Activated CD8-positive, alpha-beta memory T cell treated with anti-CD3 and anti-CD28 coated beads for 1 hour (primary cell): ENCODE measurements around the gene EFNA5.
"Not testable (repeated sequence)": the region's sequence is repeated elsewhere in the genome, so short reads cannot be mapped to it uniquely, and the experiment has no call there.

ENCODE experiments used
- DNase-seq, 2 donors: peaks; one replicate each; pipeline ENCODE4 v3.0.0-alpha.2; 2020; ENCODE audit warnings: low read depth in 1 of 2; ENCODE audit errors: extremely low read depth in 1 of 2

EFNA5 gene

DNA sequence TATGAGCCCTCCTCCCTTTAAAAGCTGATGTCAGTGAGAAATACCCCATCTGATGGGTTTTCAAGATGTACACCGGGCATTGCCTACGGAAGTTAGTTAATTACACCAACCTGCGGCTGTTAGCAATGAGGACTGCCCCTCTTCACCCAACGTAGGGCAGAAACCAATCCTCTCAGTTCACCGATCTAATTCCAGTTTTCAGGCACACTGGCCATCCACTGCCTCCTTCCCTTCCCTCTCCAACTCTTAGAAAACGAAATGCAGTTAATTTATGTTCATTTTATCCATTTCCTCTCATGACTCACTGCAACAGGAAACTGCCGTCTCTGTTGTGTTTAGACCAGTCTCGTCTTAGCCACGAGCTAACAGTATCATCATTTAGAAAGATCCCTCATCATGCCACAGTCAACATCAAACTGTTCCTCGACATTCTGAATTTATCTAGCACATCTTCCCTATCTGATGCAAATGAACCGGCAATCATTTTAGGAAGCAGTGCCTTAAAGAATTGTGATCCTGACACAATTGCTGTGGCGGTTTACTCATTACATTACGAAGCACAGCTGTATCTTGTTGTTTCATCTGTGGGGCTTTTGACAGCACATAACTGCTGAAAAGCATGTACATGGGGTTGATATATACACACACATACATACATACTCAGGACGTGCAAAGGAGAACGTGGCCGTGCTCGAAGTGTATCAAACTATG is 168.6 kb downstream of the EFNA5 start:
- no peak for DNase-seq

DNA sequence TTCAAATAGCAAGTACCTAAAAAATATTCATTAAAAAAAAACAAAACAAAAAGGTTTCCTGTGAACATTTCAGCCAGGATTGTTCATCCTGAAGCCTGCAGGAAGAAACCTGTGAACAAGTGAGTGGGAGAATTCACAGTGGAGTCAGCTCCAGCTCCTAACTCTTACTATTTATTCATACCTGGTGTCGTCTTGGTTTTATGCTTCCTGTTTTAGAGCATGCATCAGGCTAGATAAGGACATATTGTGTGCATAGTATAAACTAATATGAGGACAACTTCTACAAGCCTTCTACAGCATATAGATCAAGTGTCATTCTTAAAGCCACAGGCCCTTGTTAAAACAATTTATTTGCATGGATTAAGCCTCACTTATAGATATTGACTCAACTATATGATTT is 169.9 kb downstream of the EFNA5 start:
- DNase-seq: no peak

- DNase-seq: no peak
Measured at GRCh38 chr5:107500347-107500746, 170.4 kb downstream of the EFNA5 start.

DNA sequence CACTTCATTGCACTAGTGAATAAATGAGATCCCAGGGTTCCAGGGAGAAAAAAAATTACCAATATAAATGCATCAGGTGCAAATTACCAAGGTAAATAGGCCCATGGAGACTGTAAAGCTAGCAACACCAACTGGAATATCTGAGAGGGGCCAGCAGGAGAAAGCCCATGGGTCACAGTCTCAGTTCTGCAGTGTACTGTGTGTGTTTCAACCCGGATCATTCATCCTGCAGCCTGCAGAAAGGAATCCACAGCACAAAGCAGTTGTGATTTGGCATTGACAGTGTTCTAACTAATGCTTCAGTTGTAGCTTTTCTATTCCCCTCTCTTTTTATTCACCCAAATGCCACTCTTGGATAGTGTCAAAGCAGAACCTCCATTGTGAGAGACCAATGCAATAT is 171.0 kb downstream of the EFNA5 start:
- no peak for DNase-seq

DNA sequence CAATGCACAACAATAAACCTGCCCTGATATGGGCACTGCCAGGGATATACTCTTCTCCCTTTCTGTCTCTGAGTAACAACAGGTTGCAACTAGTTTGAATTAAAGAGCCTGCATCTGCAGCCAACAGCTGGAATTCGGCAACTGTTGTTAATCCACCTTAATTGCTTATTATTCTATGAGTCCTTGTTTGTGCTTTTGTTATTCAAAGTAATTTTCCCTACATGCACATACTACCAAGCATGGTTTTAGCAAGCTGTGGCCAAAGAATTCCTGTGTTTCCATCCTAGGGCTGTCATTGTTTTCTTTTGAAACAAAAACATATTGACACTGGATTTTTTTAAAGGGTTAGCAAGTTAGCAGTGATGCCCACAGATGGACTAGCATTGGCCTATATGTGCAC is 171.5 kb downstream of the EFNA5 start:
- no peak for DNase-seq

GRCh38 chr5:107496466-107496865 is 174.3 kb downstream of the EFNA5 start:
- DNase-seq: no peak

DNA sequence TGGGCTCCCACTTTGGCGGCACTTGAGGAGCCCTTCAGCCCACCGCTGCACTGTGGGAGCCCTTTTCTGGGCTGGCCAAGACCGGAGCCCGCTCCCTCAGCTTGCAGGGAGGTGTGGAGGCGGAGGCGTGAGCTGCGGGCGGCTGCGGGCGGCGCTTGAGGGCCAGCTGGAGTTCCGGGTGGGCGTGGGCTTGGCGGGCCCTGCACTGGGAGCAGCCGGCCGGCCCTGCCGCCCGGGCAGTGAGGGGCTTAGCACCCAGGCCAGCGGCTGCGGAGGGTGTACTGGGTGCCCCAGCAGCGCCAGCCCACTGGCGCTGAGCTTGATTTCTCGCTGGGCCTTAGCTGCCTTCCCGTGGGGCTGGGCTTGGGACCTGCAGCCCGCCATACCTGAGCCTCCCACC is 176.6 kb downstream of the EFNA5 start:
- not testable (repeated sequence) for DNase-seq

DNA sequence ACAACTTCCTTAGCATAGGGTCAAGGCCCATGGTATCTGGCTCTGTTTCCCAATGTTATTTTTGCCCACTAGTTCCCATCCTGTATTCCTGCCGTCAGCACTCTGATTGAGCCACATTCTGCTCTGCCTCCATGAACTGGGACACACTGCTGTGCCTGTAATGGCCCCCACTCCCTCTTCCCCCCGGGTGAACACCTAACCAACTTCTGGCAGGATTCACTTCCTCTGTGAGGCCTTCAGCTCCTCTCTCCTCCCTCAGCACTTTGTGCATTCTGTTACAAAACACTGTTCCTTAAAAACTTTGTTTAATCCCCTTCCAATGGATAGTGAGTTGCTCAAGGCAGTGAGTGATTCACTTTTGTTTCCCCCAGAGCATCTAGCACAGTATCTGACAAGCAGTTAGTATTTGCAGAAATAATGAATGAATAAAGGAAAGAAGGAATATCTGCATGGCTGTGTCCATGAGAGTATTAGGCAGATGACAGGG is 183.6 kb downstream of the EFNA5 start:
- no peak for DNase-seq

- no peak for DNase-seq
Measured at GRCh38 chr5:107486489-107486888, 184.2 kb downstream of the EFNA5 start.

- DNase-seq: no peak
Measured at GRCh38 chr5:107485184-107485583, 185.6 kb downstream of the EFNA5 start.

DNA sequence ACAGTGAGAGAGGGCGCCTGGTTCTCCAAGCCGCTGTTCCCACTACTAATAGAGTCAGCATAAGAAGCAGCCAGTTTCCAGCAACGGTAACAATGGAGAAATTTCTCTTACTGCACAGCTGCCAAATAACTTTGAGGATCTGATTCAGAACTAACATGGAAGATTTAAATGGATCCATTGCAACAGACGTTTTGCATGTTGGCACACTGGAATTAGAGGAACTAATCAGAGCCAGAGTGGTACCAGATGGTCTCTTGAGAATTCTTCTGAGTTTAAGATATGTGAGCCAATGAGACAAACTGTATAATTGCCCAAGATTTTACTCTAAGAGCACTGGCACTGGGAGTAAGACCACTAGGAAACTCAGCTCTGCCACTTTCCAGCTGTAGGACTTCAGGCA is 186.5 kb downstream of the EFNA5 start:
- no peak for DNase-seq

DNA sequence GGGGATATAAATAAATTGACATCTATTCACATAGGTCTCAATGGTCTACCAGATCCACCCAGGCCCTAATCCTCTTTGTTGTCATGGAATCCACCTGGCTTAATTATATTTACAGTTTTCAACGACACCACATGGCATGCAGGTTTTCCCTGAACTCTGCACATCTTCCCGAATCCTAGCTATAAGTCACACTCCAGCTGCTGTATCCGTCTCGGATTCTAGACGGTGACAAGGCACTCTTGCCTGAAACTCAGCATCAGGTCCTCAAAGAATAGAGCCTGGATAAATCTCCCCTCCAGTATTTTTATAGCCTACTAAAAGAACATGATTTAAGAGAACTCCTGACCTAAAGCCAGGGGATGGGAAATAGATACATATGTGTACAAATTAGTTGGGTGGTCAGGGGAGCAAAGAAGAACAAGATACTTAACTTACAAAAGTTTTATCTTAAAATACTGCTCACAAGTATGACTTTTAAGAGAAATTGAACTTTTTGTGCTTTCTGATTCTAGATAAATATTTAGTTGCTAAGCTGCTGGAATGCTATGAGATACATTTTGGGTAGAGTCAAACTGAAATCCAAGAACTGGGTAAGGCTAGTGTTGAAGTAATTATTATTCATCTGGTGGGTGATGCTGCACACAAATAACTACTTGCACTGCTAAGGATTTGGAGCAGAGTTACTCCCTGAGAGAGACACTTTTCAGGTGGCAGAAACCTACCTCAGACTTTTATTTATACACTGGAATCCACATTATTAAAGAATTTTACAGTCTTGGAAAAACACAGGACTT is 187.3 kb downstream of the EFNA5 start:
- no peak for DNase-seq

GRCh38 chr5:107478068-107478641 is 192.6 kb downstream of the EFNA5 start:
- DNase-seq: no peak

GRCh38 chr5:107477492-107477891 is 193.2 kb downstream of the EFNA5 start:
- DNase-seq: no peak

- DNase-seq: no peak
Measured at GRCh38 chr5:107476783-107477182, 194.0 kb downstream of the EFNA5 start.

DNA sequence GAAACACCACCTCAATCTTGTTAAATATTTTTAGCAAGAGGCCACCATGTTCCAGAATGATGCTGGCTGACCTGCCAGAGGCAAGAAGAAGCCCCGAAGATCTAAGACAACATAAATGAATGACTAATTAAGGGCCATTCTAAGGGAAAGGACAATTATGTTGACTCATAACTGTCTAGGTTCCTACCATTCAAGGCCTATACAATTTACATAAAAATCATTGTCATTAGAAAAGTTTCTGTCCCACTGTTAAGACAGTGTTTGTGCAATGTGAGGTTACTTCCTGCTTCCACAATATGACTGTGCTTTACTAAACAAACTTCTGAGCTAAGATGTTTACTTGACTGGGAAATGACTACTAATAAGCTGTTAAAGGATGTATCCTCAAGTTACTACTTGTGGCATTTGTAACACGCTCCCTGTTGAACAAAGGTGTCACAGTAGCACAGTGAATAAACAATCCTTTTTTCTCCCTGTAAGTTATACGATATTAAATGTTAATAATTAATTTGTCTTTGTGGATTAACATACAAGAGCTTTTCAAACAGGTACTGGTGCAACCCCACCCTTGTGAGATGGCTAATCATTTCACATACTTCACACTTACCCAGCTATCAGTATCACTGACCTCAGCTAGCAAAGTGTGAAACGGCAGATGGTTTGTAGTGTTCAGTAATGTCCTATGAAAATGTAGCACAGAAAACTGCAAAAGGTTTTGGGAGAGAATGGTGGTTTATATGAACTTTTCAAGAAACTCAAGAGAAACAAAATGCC is 195.8 kb downstream of the EFNA5 start:
- no peak for DNase-seq

DNA sequence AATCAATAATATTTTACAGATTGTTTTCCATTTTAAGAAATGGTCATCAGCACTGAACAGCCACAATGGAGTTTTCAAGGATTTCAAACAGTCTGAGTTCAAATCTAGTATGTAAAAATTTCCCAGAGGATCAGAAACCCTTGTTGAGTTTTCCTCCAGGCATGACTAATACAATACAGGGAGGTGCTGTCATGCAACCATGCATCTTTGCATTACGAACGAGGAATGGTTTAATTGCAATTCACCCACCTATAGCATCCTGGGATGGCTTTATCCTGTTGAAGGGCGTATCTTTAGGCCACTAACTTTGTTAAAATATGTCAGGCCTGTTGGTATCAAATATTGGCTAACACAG is 196.4 kb downstream of the EFNA5 start:
- no peak for DNase-seq

GRCh38 chr5:107472620-107473064 is 198.1 kb downstream of the EFNA5 start:
- DNase-seq: no peak

GRCh38 chr5:107470295-107470582 is 200.5 kb downstream of the EFNA5 start:
- DNase-seq: no peak

GRCh38 chr5:107469485-107470294 is 201.0 kb downstream of the EFNA5 start:
- DNase-seq: no peak

GRCh38 chr5:107469064-107469463 is 201.7 kb downstream of the EFNA5 start:
- DNase-seq: no peak
